ENCODE data around the gene SCAF4. TPM values are rescaled to one million over a fixed set of nuclear protein-coding genes. Genes with fewer than 3 reads are reported as not detected.

SCAF4 gene
- total RNA-seq, 4 donors from 2014 or later = 8.3 to 18.1 (median 15.0) TPM

DNA sequence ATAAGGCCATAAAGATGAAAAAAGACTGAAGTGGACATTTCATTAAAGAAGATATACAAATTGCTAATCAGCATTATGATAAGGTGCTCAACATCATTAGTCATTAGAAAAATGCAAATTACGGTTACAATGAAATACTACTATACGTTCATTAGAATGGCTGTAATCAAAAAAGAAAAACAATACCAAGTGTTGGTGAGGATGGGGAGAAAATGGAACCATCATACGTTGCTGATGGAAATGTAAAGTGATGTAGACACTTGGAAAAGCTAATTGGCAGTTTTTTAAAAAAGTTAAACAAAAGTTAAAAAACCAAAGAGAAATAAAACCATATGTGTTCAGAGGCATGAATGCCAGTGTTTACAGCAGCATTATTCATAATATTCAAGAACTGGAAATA, 81.0 kb downstream of the SCAF4 start:
- H3K27ac ChIP-seq = no peak overlapping the region
- TF ChIP-seq POLR2A (IDR thresholded peaks at IDR 0.05) = no peak
- TF ChIP-seq, protein P1, sequence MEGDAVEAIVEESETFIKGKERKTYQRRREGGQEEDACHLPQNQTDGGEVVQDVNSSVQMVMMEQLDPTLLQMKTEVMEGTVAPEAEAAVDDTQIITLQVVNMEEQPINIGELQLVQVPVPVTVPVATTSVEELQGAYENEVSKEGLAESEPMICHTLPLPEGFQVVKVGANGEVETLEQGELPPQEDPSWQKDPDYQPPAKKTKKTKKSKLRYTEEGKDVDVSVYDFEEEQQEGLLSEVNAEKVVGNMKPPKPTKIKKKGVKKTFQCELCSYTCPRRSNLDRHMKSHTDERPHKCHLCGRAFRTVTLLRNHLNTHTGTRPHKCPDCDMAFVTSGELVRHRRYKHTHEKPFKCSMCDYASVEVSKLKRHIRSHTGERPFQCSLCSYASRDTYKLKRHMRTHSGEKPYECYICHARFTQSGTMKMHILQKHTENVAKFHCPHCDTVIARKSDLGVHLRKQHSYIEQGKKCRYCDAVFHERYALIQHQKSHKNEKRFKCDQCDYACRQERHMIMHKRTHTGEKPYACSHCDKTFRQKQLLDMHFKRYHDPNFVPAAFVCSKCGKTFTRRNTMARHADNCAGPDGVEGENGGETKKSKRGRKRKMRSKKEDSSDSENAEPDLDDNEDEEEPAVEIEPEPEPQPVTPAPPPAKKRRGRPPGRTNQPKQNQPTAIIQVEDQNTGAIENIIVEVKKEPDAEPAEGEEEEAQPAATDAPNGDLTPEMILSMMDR (IDR thresholded peaks at IDR 0.05) = no peak
- no peak overlapping the region for H3K4me3 ChIP-seq
- whole genome bisulfite sequencing, 2 donors = 91 to 94% methylated on average over 3 of the region's 3 CpGs
- no peaks in the 10 kb centered on the region for H3K4me1 ChIP-seq
- H3K9me3 ChIP-seq = no peaks in the 10 kb centered on the region
- intact Hi-C loops (cut with DNase I) = no loop called here
- no peak for DNase-seq
- no peaks in the 10 kb centered on the region for H3K36me3 ChIP-seq
- H3K27me3 ChIP-seq = no peaks in the 10 kb centered on the region

DNA sequence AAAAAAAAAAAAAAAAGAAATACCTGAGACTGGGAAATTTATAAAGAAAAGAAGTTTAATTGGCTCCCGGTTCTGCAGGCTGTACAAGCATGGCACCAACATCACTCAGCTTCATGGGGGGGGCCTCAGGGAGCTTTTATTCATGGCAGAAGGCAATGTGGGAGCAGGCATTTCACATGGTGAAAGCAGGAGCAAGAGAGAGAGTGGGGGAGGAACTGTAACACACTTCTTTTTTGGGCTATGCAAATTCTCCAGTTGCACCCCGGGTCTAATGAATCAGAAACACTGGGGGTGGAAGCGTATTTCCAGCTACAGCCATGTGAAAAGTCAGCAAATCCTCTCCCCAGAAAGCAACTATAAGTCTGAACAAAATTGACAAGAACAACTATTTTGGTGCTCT, 84.3 kb downstream of the SCAF4 start:
- Histone ChIP-seq H3K27me3 (no peaks in the 10 kb centered on the region), H3K4me3 (no peak overlapping the region), H3K9me3 (no peaks in the 10 kb centered on the region), H3K4me1 (no peaks in the 10 kb centered on the region), H3K36me3 (no peaks in the 10 kb centered on the region), H3K27ac (no peak overlapping the region)
- TF ChIP-seq POLR2A (IDR thresholded peaks at IDR 0.05) = no peak
- TF ChIP-seq, protein P1 (IDR thresholded peaks at IDR 0.05) = no peak
- no peak for DNase-seq
- 72 to 85% methylated on average over 3 of the region's 3 CpGs for WGBS, 2 donors
- intact Hi-C loops (cut with DNase I) = no loop called here

DNA sequence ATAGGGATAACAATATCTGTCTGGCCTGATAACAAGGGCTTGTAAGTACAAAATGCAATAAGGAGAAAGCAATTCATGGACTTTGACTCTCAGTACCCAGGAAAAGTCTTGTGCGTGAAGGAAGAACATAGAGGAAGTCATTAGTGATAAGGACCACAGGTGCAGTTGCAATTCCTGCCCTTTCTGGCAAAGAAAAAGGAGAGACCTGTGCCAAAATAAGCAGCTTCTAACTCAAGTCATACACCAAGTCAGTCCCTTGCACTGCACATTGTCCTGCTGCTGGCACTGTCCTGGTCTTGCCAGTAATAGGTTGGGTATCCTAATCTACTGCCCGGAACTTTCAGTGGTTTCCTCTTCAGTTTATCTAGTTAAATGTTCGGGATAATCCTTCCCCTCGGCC, 87.3 kb downstream of the SCAF4 start:
- Histone ChIP-seq H3K4me1 (no peaks in the 10 kb centered on the region), H3K9me3 (no peaks in the 10 kb centered on the region), H3K27me3 (no peaks in the 10 kb centered on the region), H3K27ac (no peak overlapping the region), H3K36me3 (no peaks in the 10 kb centered on the region), H3K4me3 (no peak overlapping the region)
- DNase-seq = no peak
- WGBS, 2 donors = 54 to 70% methylated on average over 4 of the region's 4 CpGs
- TF ChIP-seq, protein P1 (IDR thresholded peaks at IDR 0.05) = no peak
- no peak for TF ChIP-seq POLR2A (IDR thresholded peaks at IDR 0.05)
- intact Hi-C loops (cut with DNase I) = no loop called here

DNA sequence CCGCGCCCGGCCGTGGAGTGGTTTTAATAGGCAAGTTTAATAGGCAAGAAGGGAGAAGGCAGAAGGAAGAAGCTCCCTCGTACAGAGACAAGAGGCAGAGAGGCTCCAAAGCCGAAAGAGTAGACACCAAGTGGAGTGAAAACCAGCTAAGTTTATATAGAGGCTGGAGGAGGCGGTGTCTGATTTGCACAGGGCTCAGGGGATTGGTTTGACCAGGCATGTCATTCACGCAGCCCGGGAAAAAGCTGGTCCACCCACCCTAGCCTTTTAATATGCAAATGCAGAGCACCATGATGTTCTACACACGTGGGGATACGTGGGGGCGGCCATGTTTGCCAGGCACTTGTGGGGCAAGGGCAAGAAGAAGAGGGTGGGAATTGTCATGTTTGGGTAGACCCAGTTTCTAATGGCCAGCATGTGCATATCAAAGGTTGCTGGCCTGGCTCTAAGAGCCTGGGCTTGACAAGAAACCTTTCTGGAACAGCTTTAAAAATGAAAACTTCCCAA, 90.4 kb downstream of the SCAF4 start:
- Histone ChIP-seq H3K9me3 (no peaks in the 10 kb centered on the region), H3K27me3 (no peaks in the 10 kb centered on the region), H3K36me3 (no peaks in the 10 kb centered on the region), H3K4me3 (no peak overlapping the region), H3K4me1 (no peaks in the 10 kb centered on the region), H3K27ac (no peak overlapping the region)
- intact Hi-C loops (cut with DNase I) = no loop called here
- no peak for DNase-seq
- 76 to 93% methylated on average over 6 to 7 of the region's 12 CpGs for WGBS, 2 donors
- TF ChIP-seq, protein P1 (IDR thresholded peaks at IDR 0.05) = no peak
- no peak for TF ChIP-seq POLR2A (IDR thresholded peaks at IDR 0.05)

DNA sequence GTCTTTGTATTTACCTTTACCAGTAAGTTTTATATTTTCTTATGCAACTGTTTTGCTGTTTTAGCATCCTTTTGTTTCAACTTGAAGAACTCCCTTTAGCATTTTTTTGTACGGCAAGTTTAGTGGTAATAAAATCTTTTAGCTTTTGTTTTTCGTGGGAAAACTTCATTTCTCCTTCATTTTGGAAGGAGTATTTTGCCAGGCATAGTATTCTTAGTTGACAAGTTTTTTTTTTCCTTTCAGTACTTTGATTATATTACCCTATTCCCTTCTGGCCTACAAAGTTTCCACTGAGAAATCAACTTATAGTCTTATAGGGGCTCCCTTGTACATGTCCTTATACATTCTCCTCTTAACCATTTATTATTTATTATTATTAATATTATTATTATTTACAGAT, 95.0 kb downstream of the SCAF4 start:
- WGBS, 2 donors = 82 to 86% methylated on average over 2 of the region's 2 CpGs
- TF ChIP-seq POLR2A (IDR thresholded peaks at IDR 0.05) = no peak
- TF ChIP-seq, protein P1 (IDR thresholded peaks at IDR 0.05) = no peak

More for the DNA sequence above, 95.0 kb downstream of the SCAF4 start:
- no peak overlapping the region for H3K4me3 ChIP-seq
- H3K4me1 ChIP-seq = peaks cover 0 to 6% (median 0%) of the 10 kb centered on the region in 3 donors
- DNase-seq = no peak
- H3K9me3 ChIP-seq = no peaks in the 10 kb centered on the region
- no peaks in the 10 kb centered on the region for H3K27me3 ChIP-seq
- intact Hi-C loops (cut with DNase I) = no loop called here
- no peaks in the 10 kb centered on the region for H3K36me3 ChIP-seq
- no peak overlapping the region for H3K27ac ChIP-seq

Measured in esophagus squamous epithelium (tissue), 5 donors.